Measurements from ENCODE around the gene SZRD1. TPM values are rescaled to one million over a fixed set of nuclear protein-coding genes. Genes with fewer than 3 reads are reported as not detected.
"Not testable (repeated sequence)": the region's sequence is repeated elsewhere in the genome, so short reads cannot be mapped to it uniquely, and the experiment has no call there.

SZRD1 gene
- total RNA-seq, 2 donors from 2014 or later, result 119 to 140 TPM

DNA sequence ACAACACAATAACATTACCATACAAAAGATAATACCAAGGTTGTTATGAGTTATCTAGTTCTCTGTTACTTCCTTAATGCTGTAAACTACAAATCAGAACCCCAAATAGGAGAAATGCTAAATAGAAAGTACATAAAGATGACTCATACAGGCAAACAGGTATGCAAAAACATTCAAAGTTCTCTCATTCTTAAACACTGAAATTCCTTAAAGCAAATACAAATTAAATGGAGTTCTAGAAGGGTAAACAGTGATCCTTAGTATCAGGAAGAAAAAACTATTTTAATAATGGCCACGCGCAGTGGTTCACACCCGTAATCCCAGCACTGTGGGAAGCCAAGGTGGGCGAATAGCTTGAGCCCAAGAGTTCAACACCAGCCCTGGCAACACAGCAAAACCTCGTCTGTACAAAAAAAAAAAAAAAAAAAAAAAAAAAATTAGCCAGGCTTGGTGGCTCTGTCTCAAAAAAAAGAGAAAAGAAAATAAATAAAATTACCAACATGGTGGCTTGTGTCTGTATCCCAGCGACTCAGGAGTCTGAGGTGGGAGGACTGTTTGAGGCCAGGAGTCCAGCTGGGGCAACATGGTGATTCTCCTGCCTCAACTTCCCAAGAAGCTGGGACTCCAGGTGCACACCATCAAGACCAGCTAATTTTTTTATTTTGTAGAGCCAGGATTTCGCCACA is 32.2 kb upstream of the SZRD1 start:
- H3K27ac ChIP-seq, result no peak overlapping the region
- H3K9me3 ChIP-seq, result no peaks in the 10 kb centered on the region
- no peak for DNase-seq
- H3K36me3 ChIP-seq, result no peaks in the 10 kb centered on the region
- TF ChIP-seq, protein P1, sequence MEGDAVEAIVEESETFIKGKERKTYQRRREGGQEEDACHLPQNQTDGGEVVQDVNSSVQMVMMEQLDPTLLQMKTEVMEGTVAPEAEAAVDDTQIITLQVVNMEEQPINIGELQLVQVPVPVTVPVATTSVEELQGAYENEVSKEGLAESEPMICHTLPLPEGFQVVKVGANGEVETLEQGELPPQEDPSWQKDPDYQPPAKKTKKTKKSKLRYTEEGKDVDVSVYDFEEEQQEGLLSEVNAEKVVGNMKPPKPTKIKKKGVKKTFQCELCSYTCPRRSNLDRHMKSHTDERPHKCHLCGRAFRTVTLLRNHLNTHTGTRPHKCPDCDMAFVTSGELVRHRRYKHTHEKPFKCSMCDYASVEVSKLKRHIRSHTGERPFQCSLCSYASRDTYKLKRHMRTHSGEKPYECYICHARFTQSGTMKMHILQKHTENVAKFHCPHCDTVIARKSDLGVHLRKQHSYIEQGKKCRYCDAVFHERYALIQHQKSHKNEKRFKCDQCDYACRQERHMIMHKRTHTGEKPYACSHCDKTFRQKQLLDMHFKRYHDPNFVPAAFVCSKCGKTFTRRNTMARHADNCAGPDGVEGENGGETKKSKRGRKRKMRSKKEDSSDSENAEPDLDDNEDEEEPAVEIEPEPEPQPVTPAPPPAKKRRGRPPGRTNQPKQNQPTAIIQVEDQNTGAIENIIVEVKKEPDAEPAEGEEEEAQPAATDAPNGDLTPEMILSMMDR (IDR thresholded peaks at IDR 0.05), result no peak
- H3K4me1 ChIP-seq, result peaks cover 4% of the 10 kb centered on the region
- H3K4me3 ChIP-seq, result no peak overlapping the region
- no peak overlapping the region for H3K9ac ChIP-seq (ENCODE audit: low read depth in 2 of 2, low read length in 2 of 2)
- H3K27me3 ChIP-seq, result no peaks in the 10 kb centered on the region
- intact Hi-C loops (cut with DNase I), result no loop called here

DNA sequence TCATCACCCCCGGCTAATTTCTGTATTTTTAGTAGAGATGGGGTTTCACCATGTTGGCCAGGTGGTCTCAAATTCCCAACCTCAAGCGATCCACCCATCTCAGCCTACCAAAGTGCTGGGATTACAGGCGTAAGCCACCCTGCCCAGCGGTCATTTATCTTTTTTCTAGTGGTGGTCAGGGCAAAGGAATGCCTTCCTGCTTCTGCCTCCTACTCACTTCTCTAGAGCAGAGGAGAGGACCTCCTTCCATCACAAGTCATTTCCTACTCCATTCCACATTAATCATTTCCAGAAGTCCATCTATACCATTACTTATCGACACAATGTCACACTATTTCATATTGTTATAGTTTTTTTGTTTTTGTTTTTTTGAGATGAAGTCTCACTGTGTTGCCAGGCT is 28.1 kb upstream of the SZRD1 start:
- H3K4me3 ChIP-seq, result no peak overlapping the region
- no peak for DNase-seq
- H3K4me1 ChIP-seq, result peaks cover 4% of the 10 kb centered on the region
- TF ChIP-seq, protein P1 (IDR thresholded peaks at IDR 0.05), result no peak
- intact Hi-C loops (cut with DNase I), result no loop called here
- no peaks in the 10 kb centered on the region for H3K9me3 ChIP-seq
- no peaks in the 10 kb centered on the region for H3K36me3 ChIP-seq
- no peak overlapping the region for H3K9ac ChIP-seq (ENCODE audit: low read depth in 2 of 2, low read length in 2 of 2)
- H3K27me3 ChIP-seq, result no peaks in the 10 kb centered on the region
- no peak overlapping the region for H3K27ac ChIP-seq

DNA sequence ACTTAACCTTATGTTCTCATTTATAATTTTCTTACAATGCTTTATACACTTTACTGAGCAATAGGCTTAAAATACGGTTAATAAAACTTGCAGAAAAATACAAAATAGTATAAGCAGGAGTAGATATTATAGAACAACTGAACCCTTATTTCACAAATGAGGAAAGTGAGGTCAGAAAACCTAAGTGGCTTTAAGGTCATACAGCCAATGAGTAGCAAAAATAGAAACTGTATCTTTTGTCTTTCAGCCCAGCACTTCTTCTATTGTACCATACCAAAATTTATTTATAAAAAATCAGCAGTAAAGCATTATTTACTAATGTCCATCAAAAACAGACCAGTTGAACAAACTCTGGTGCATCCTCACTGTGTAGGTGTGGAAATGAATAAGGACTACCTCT is 26.4 kb upstream of the SZRD1 start:
- TF ChIP-seq, protein P1 (IDR thresholded peaks at IDR 0.05), result no peak
- intact Hi-C loops (cut with DNase I), result no loop called here
- H3K4me1 ChIP-seq, result no peaks in the 10 kb centered on the region
- no peak overlapping the region for H3K27ac ChIP-seq
- H3K36me3 ChIP-seq, result no peaks in the 10 kb centered on the region
- no peaks in the 10 kb centered on the region for H3K9me3 ChIP-seq
- no peaks in the 10 kb centered on the region for H3K27me3 ChIP-seq
- DNase-seq, result no peak
- H3K4me3 ChIP-seq, result no peak overlapping the region
- H3K9ac ChIP-seq (ENCODE audit: low read depth in 2 of 2, low read length in 2 of 2), result no peak overlapping the region

DNA sequence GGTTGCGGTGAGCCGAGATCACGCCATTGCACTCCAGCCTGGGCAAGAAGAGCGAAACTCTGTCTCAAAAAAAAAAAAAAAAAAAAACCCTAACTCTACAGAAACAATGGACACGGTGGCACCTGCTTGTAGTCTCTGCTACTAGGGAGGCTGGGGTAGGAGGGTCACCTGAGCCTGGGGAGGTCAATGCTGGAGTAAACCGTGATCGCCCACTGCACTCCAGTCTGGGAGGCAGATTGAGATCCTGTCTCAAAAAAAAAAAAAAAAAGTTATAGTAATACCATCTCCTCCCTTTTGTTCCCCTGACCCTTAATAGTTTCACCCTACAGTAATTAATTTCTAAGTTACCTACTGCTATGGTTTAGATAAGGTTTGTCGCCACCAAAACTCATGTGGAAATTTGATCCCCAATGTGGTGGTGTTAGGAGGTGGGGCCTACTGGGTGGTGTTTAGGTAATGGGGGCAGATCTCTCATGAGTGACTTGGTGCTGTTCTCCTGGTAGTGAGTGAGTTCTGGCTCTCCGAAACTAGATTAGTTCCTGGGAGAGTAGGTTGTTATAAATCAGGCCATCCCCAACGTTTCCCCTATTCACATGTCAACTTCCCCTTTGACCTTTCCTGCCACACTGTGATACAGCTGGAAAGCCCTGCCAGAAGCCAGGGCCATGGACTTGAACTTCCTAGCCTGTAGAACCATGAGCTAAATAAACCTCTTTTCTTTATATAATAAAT is 24.5 kb upstream of the SZRD1 start:
- H3K4me1 ChIP-seq, result no peaks in the 10 kb centered on the region
- no peaks in the 10 kb centered on the region for H3K9me3 ChIP-seq
- no peak overlapping the region for H3K4me3 ChIP-seq
- TF ChIP-seq, protein P1 (IDR thresholded peaks at IDR 0.05), result no peak
- H3K27me3 ChIP-seq, result no peaks in the 10 kb centered on the region
- no peaks in the 10 kb centered on the region for H3K36me3 ChIP-seq
- H3K27ac ChIP-seq, result no peak overlapping the region
- DNase-seq, result no peak
- H3K9ac ChIP-seq (ENCODE audit: low read depth in 2 of 2, low read length in 2 of 2), result no peak overlapping the region
- intact Hi-C loops (cut with DNase I), result no loop called here

DNA sequence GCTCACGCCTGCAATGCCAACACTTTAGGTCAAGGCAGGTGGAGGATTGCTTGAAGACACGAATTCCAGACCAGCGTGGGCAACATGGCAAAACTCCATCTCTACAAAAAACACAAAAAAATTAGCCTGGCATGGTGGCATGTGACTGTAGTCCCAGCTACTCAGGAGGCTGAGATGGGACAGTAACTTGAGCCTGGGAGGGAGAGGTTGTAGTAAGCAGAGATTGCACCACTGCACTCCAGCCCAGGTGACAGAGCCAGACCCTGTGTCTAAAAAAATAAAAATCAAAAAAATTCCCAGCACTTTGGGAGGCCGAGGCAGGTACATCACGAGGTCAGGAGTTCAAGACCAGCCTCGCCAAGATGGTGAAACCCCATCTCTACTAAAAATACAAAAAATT is 23.8 kb upstream of the SZRD1 start:
- intact Hi-C loops (cut with DNase I); H3K27me3 ChIP-seq; H3K4me1 ChIP-seq; H3K9me3 ChIP-seq; H3K27ac ChIP-seq; H3K9ac ChIP-seq (ENCODE audit: low read depth in 2 of 2, low read length in 2 of 2); DNase-seq; H3K4me3 ChIP-seq; H3K36me3 ChIP-seq: not testable (repeated sequence)
